GM10266 (cell line): ENCODE data around the gene ABCA13.

Source experiments
- DNase-seq: peaks from one replicate; pipeline ENCODE4 v3.0.0; 2012; ENCODE audit errors: extremely low spot score
- TF ChIP-seq, protein P1 (sequence below): IDR thresholded peaks from 2 replicates; pipeline ENCODE4 v1.5.1; 2012; ENCODE audit warnings: mild to moderate bottlenecking, low read depth; ENCODE audit not compliant: control insufficient read depth, insufficient read depth; ENCODE audit errors: missing control alignments

The ABCA13 gene

DNA sequence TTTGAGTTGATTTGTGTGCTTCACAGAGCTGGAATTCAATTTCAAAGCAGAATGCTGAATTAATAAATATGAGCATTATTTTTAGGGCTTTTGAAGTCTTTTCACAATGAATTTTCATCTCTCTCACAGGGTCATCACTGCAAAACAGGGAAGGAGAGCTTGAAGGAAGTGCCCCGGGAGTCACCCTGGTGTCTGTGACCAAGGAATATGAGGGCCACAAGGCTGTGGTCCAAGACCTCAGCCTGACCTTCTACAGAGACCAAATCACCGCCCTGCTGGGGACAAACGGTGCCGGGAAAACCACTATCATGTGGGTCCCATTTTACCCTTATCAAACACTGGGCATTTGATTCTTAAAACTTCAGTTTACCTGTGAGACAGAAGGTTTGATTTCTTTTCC is 217.7 kb downstream of the ABCA13 start:
- TF ChIP-seq, protein P1, sequence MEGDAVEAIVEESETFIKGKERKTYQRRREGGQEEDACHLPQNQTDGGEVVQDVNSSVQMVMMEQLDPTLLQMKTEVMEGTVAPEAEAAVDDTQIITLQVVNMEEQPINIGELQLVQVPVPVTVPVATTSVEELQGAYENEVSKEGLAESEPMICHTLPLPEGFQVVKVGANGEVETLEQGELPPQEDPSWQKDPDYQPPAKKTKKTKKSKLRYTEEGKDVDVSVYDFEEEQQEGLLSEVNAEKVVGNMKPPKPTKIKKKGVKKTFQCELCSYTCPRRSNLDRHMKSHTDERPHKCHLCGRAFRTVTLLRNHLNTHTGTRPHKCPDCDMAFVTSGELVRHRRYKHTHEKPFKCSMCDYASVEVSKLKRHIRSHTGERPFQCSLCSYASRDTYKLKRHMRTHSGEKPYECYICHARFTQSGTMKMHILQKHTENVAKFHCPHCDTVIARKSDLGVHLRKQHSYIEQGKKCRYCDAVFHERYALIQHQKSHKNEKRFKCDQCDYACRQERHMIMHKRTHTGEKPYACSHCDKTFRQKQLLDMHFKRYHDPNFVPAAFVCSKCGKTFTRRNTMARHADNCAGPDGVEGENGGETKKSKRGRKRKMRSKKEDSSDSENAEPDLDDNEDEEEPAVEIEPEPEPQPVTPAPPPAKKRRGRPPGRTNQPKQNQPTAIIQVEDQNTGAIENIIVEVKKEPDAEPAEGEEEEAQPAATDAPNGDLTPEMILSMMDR = no peak
- DNase-seq = no peak

DNA sequence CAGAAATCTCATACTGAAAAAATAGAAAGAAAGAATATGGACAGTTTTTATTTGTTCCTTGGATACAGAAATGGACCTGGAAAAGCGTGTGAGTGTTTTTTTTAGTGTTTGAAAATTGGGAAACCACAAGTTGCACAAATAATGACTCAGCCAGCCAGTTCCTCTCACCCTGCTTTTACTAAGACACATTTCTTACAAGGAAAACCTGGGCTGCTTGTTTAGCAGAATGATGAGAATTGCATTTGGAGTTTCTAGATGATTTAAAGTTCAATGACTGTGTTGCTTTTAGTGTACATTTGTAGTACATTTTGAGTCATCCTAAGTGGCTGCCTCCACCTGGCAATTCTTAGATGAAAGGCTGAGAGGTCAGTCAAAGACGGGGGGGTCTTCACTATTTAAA is 218.7 kb downstream of the ABCA13 start:
- TF ChIP-seq, protein P1 = no peak
- DNase-seq = no peak

DNA sequence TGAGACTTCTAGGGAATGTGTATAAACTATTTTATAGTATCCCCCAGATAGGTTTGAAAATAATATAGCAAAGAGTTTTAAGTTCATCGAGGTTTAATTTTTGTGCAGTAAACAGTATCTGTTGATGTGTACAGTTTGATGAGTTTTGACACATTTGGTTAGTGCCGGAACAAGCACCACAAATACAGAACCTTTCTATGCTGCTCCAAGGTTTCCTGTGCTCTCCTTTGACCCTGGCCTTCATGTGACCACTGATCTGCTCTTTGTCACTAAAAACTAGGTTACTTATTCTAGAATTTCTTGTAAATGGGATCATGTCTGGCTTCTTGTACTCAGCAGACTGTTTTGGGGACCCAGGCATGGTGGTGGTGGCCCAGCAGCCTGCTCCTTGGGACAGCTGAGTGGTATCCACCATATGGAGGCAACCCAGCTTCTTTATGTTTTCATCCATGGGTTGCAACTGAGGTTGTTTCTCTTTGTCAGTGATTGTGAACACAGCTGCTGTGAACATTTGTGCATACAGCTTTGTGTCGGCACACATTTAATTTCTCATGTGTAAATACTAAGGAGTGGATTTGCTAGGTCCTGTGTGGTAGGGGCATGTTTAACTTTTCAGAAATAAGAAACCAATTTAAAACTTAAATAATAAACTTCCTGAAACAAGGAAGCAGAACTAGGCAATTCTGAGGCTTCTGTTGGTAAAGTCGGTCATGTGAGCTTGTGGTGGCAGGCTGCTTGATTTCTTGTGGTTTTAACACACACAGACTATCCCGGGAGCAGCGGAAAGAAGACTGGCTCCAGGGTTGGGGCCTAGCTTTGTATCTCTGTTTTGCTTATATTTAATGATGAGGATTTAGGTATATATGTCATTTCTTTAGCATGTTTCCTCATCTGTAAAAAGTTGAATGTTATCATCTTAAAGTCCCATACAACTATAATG is 219.4 kb downstream of the ABCA13 start:
- TF ChIP-seq, protein P1 = no peak
- no peak for DNase-seq

DNA sequence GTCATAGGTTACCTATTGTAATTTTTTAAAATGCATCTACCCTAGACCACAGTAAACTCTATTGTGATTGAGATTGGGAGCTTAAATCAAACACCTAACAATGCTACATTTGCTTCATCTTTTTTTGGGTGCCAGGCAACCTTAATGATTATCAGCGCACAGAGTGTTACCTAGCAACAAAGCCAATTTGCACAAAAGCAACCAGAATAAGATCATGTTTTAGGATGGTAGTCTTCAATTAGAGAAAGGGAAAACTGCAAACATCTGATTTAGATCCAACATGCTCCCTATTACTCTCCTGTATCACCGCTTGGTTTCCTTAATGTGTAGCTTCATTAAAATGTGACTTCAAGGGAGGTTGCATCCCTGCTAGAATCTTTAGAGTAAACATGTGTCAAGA is 226.9 kb downstream of the ABCA13 start:
- TF ChIP-seq, protein P1 = no peak
- DNase-seq = no peak

DNA sequence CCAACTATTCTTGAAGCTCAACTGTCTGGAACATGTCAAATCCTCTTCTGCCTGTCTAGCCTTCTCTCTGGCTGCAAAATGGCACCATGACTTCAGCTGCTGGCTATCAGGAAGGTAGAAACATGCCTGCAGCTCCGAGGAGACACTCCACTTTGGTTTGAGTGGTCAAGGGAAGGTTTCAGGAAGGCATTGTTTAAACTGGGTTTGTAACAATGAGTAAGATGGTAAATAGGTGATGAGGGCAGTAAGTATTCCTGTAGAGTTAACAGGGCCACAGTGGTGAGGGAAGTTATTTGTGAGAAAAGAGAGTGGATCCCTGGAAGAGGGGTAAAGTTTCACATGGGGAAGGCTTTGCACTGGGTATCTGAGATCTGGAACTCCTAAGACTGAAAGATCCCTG is 231.5 kb downstream of the ABCA13 start:
- DNase-seq = no peak
- TF ChIP-seq, protein P1 = no peak

DNA sequence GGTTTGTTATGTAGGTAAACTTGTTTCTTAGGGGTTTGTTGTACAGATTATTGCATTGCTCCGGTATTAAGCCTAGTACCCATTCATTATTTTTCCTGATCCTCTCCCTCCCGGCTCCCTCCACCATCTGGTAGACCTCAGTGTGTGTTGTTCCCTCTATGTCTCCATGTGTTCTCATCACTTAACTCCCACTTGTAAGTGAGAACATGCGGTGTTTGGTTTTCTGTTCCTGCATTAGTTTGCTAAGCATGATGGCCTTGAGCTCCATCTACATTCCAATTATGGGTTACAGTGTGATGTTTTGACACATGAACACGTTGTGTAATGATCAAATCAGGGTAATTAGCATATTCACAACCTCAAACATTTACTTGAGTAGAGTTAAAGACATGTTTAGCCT is 237.5 kb downstream of the ABCA13 start:
- TF ChIP-seq, protein P1 = no peak
- DNase-seq = no peak

DNA sequence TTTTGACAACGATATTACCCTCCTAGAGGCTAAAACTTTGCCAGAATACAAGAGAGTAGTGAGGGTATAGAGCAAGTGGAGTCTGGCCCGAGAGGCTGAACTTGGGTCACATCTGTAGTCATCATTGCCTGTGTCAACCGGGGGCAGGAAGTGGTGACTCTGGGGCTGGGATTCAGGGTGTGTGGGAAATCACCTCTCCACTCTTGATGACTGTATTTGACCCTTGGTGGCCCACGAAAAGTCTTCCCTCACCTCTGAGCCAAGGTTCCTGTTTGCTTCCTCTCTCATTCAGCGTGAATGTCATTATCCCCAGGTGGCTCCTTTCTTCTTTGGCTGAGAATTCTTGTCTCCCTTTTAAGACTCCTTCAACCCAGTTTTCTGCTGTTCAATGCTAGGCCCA is 240.4 kb downstream of the ABCA13 start:
- no peak for DNase-seq
- TF ChIP-seq, protein P1 = no peak
